GM10847 (cell line): ENCODE data around the gene NFIC.

ENCODE experiments used
- POLR2A ChIP-seq: IDR thresholded peaks from 2 replicates; pipeline ENCODE4 v1.6.1; 2011; ENCODE audit not compliant: insufficient read length; ENCODE audit errors: extremely low read depth

NFIC gene

GRCh38 chr19:3441089-3441985 is 75.0 kb downstream of the NFIC start:
- TF ChIP-seq POLR2A, result no peak

GRCh38 chr19:3441986-3442329 is 75.6 kb downstream of the NFIC start:
- no peak for TF ChIP-seq POLR2A

- no peak for TF ChIP-seq POLR2A
Measured at GRCh38 chr19:3442487-3443071, 76.2 kb downstream of the NFIC start.

- no peak for TF ChIP-seq POLR2A
Measured at GRCh38 chr19:3443840-3444694, 77.7 kb downstream of the NFIC start.

GRCh38 chr19:3444695-3445234 is 78.4 kb downstream of the NFIC start:
- TF ChIP-seq POLR2A, result no peak

GRCh38 chr19:3448616-3449334 is 82.4 kb downstream of the NFIC start:
- no peak for TF ChIP-seq POLR2A

- TF ChIP-seq POLR2A, result no peak
Measured at GRCh38 chr19:3450796-3451411, 84.5 kb downstream of the NFIC start.

GRCh38 chr19:3451451-3451866 is 85.1 kb downstream of the NFIC start:
- TF ChIP-seq POLR2A, result no peak

- no peak for TF ChIP-seq POLR2A
Measured at GRCh38 chr19:3452171-3452941, 86.0 kb downstream of the NFIC start.

- no peak for TF ChIP-seq POLR2A
Measured at GRCh38 chr19:3453840-3454239, 87.5 kb downstream of the NFIC start.

- no peak for TF ChIP-seq POLR2A
Measured at GRCh38 chr19:3454656-3455392, 88.4 kb downstream of the NFIC start.

GRCh38 chr19:3455393-3455955 is 89.1 kb downstream of the NFIC start:
- TF ChIP-seq POLR2A, result no peak
